Mesothelial cell of epicardium (in vitro differentiated cells): ENCODE data around the gene KCNMB2. TPM values are rescaled to one million over a fixed set of nuclear protein-coding genes. Genes with fewer than 3 reads are reported as not detected.

Experiments used
- DNase-seq, 2 experiments: peaks; one replicate each; pipeline ENCODE4 v3.0.0; 2021; ENCODE audit warnings: low spot score in 2 of 2; ENCODE audit not compliant: unreplicated experiment in 2 of 2
- H3K27ac Mint-ChIP-seq: 2 replicates; pipeline ENCODE4 v1.8.0; 2021; ENCODE audit warnings: mixed read lengths
- H3K27me3 Mint-ChIP-seq: 2 replicates; pipeline ENCODE4 v1.8.0; 2021; ENCODE audit warnings: low read depth, mixed read lengths
- H3K36me3 Mint-ChIP-seq: 2 replicates; pipeline ENCODE4 v1.8.0; 2021; ENCODE audit warnings: mixed read lengths
- H3K4me1 Mint-ChIP-seq: 2 replicates; pipeline ENCODE4 v1.8.0; 2021; ENCODE audit warnings: mixed read lengths
- H3K4me3 Mint-ChIP-seq: 2 replicates; pipeline ENCODE4 v1.8.0; 2021; ENCODE audit warnings: mild to moderate bottlenecking, moderate library complexity, mixed read lengths
- H3K9me3 Mint-ChIP-seq: 2 replicates; pipeline ENCODE4 v1.8.0; 2021; ENCODE audit warnings: mixed read lengths
- CTCF ChIP-seq: fragments of 200-600 bp; sonication (generic); IDR thresholded peaks from one replicate; pipeline ENCODE4 v1.5.0; 2021; ENCODE audit warnings: antibody characterized with exemption; ENCODE audit not compliant: unreplicated experiment
- total RNA-seq: library from RNA; stranded (reverse); gene quantifications from 3 replicates; pipeline ENCODE4 v1.2.1, GENCODE V29; 2021

Gene KCNMB2
- total RNA-seq, 1 donor from 2014 or later = 3.9 TPM

DNA sequence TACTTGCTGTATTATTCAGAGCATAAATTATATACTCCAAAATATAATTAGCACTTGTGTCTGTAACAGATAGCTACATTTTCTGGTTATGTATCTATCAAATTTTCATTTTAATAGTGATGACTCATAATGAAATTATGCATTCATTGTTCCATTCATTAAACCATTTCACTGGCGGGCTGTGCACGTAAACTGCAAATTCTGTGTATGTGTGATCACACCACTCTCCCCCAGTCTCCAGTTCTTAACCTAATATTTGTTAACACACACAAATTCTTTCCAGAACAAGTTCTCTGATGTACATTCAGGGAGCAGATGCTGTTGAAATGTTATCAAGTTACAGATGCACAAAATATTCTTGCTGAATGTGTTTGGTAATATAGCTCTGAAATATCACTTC lies 3.8 kb upstream of the KCNMB2 start:
- Mint-ChIP-seq H3K4me1 (peaks cover 42% of the 10 kb centered on the region), H3K4me3 (no peak overlapping the region), H3K36me3 (no peaks in the 10 kb centered on the region), H3K9me3 (peaks cover 5% of the 10 kb centered on the region), H3K27me3 (no peaks in the 10 kb centered on the region), H3K27ac (no peak overlapping the region)
- no peak for DNase-seq
- TF ChIP-seq CTCF = no peak

- peak overlapping the region; percentile 66 for H3K27ac Mint-ChIP-seq
- H3K9me3 Mint-ChIP-seq = no peaks in the 10 kb centered on the region
- DNase-seq = no peak
- peaks cover 55% of the 10 kb centered on the region for H3K4me1 Mint-ChIP-seq
- TF ChIP-seq CTCF = no peak
- H3K27me3 Mint-ChIP-seq = no peaks in the 10 kb centered on the region
- no peaks in the 10 kb centered on the region for H3K36me3 Mint-ChIP-seq
- peak overlapping the region; percentile 80 for H3K4me3 Mint-ChIP-seq
Observed at GRCh38 chr3:178537122-178537705, 978 bp downstream of the KCNMB2 start.

GRCh38 chr3:178538056-178538455 lies 1.8 kb downstream of the KCNMB2 start:
- peak overlapping the region; percentile 22 for H3K4me3 Mint-ChIP-seq
- no peak for DNase-seq
- no peak for TF ChIP-seq CTCF
- H3K9me3 Mint-ChIP-seq = no peaks in the 10 kb centered on the region
- H3K27me3 Mint-ChIP-seq = no peaks in the 10 kb centered on the region
- H3K27ac Mint-ChIP-seq = no peak overlapping the region
- peaks cover 50% of the 10 kb centered on the region for H3K4me1 Mint-ChIP-seq
- no peaks in the 10 kb centered on the region for H3K36me3 Mint-ChIP-seq

GRCh38 chr3:178540184-178540583 lies 3.9 kb downstream of the KCNMB2 start:
- DNase-seq = no peak
- Mint-ChIP-seq H3K4me1 (peaks cover 43% of the 10 kb centered on the region), H3K27ac (no peak overlapping the region), H3K36me3 (no peaks in the 10 kb centered on the region), H3K9me3 (no peaks in the 10 kb centered on the region), H3K4me3 (no peak overlapping the region), H3K27me3 (no peaks in the 10 kb centered on the region)
- TF ChIP-seq CTCF = no peak

DNA sequence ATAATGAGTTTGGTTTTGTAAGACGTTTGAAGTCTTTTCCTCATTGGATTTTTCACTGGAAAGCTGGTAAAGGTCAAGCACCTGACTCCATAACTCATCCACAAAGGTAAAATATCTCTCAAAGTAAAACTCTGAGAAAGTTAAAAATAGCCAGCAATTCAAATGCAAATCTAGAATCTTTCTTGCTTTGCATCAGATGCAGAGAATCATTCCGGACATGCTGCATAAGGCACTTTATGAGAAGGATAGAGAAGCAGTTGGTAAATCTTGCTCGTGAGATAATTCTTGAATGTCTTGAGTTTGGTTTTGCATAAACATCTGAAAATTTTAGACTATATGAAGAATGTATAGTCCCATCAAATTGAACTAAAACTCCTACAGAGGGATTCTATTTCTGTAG lies 9.1 kb downstream of the KCNMB2 start:
- no peak overlapping the region for H3K4me3 Mint-ChIP-seq
- H3K4me1 Mint-ChIP-seq = peaks cover 6% of the 10 kb centered on the region

More for the DNA sequence above, 9.1 kb downstream of the KCNMB2 start:
- H3K36me3 Mint-ChIP-seq = no peaks in the 10 kb centered on the region
- H3K9me3 Mint-ChIP-seq = no peaks in the 10 kb centered on the region
- no peak for TF ChIP-seq CTCF
- no peak for DNase-seq
- no peaks in the 10 kb centered on the region for H3K27me3 Mint-ChIP-seq
- no peak overlapping the region for H3K27ac Mint-ChIP-seq
